NCI-H146 (cell line): ENCODE data around the gene SLC11A2.
"Not testable (repeated sequence)": the region's sequence is repeated elsewhere in the genome, so short reads cannot be mapped to it uniquely, and the experiment has no call there.

Experiments
- DNase-seq: peaks from one replicate; lab custom pipeline; 2025; lab: John Stamatoyannopoulos, UW

SLC11A2 gene

GRCh38 chr12:50947933-50948626, 78.1 kb downstream of the SLC11A2 start:
- DNase-seq = no peak

- DNase-seq = no peak
These were observed 88.5 kb downstream of the SLC11A2 start for GRCh38 chr12:50937653-50938052.

- no peak for DNase-seq
These were observed 89.2 kb downstream of the SLC11A2 start for GRCh38 chr12:50936821-50937530.

- no peak for DNase-seq
These were observed 91.0 kb downstream of the SLC11A2 start for GRCh38 chr12:50934981-50935807.

GRCh38 chr12:50934371-50934851, 91.8 kb downstream of the SLC11A2 start:
- no peak for DNase-seq

- DNase-seq = peak; percentile 75
These were observed 92.6 kb downstream of the SLC11A2 start for GRCh38 chr12:50933459-50934124.

- no peak for DNase-seq
These were observed 93.3 kb downstream of the SLC11A2 start for GRCh38 chr12:50932787-50933280.

- DNase-seq = not testable (repeated sequence)
These were observed 95.7 kb downstream of the SLC11A2 start for GRCh38 chr12:50930477-50930876.

GRCh38 chr12:50929831-50930230, 96.4 kb downstream of the SLC11A2 start:
- DNase-seq = no peak
